ENCODE data around the gene CPSF4. TPM values are rescaled to one million over a fixed set of nuclear protein-coding genes. Genes with fewer than 3 reads are reported as not detected.

Gene CPSF4
- 14.4 TPM for total RNA-seq

DNA sequence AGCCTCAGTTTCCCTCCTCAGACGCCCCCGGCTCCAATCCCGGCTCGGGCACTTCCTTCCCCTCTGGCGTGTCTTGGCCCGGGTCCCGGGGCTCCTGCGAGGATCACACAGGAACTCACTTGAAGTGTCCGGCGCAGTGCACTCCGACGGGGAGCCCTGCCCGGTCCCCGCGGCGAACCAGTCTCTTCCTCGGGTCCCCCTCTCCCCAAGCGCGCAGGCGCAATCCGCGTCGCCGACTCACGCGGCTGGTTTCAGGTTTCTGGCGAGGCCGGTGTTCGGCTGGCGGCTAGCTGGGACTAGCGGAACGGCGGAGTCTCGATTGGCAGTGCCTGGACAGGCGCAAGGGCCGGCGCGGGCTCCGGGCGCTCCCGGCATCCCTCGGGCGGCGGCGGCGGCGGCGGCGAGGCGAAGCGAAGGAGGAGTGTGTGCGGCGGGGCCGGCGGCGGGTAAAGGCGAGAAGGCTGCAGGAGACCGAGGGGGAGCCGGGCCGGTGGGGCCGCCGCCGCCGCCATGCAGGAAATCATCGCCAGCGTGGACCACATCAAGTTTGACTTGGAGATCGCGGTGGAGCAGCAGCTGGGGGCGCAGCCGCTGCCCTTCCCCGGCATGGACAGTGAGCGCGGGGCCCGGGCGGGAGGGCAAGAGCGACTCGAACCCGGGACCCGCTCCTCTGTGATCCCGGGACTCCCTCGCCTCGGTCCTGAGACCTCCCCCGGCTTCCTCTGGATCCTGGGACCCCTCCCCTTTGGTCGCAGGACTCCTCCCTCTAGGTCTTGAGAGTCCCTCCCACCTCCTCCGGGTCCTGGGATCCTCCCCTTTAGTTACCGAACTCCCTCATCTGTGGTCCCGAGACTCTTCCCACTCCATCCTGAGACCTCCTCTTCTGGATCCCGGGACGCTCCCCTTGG lies at the start of gene CPSF4, which contains the start of gene PTCD1:
Gene CPSF4 (plus strand): TSS at position 371 of the 908 bp plus-strand sequence. CDS start 140 bp downstream, at position 511.
Gene PTCD1 (minus strand): TSS at position 226 of the 908 bp plus-strand sequence. CDS start 3,556 bp downstream, outside the sequence.
- DNase-seq (ENCODE audit: low spot score) = peak; percentile 96
- peak; percentile 97 for ATAC-seq

DNA sequence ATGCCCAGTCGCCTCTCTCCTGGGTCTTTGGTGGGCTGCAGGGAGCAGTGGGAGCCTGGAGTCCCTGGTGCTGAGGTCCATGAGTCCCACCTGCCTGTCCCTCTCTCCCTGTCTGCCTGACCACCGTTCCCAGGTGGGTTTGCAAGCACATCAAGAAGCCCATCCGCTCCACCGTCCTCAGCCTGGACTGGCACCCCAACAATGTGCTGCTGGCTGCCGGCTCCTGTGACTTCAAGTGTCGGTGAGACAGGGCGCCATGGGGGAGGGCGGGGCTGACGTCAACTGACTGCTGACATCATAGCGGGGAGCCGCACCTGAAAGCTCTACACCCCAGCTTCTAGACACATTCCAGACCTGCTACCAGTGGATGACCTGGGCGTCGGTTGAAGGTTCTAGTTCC lies 49.0 kb upstream of the CPSF4 start:
- ATAC-seq (no peak), DNase-seq (ENCODE audit: low spot score) (no peak)

DNA sequence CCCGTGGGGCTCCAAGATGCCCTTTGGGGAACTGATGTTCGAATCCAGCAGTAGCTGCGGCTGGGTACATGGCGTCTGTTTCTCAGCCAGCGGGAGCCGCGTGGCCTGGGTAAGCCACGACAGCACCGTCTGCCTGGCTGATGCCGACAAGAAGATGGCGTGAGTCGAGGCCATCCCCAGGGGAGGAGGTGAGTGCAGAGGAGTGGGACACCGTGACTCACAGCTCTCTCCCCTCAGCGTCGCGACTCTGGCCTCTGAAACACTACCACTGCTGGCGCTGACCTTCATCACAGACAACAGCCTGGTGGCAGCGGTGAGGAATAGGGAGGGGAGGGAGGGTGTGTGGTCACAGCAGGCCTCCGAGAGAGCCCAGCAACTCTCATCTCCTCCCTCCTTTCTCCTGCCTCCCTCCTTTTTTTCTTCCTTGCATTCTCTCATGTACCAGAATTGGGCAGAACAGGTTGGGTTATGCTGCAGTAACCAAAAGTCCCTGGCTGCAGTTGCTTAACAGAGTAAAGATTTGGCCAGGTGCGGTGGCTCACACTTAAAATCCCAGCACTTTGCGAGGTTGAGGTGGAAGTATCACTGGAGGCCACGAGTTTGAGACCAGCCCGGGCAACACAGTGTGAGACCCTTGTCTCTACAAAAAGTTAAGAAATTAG lies 47.7 kb upstream of the CPSF4 start:
- DNase-seq (ENCODE audit: low spot score) = no peak
- ATAC-seq = no peak

DNA sequence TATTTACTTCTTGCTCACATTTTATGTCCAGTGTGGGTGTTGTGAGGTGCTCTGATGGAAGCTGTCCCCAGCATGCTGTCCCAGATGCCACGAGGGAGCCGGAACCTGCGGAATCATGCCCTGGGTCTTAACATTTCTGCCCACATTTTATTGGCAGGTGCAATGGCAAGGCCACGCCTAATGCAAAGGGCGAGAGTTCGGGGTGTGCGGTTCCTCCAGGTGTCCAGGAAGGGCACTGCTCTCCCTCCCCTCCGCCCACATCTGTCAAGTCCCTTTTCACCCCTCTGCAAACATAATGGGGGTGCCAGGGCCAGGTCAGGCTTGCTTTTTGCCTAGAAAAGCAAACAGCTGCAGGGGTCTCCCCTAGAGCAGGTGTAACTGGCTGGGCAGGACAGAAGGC lies 46.7 kb upstream of the CPSF4 start:
- ATAC-seq = no peak

GRCh38 chr7:99392659-99393354 lies 45.9 kb upstream of the CPSF4 start:
- peak; percentile 64 for DNase-seq (ENCODE audit: low spot score)
- ATAC-seq = peak; percentile 53

More for the DNA sequence above, 46.7 kb upstream of the CPSF4 start:
- DNase-seq (ENCODE audit: low spot score) = no peak

GRCh38 chr7:99393355-99394187 lies 45.2 kb upstream of the CPSF4 start:
- peak; percentile 2 for ATAC-seq
- no peak for DNase-seq (ENCODE audit: low spot score)

- ATAC-seq (no peak), DNase-seq (ENCODE audit: low spot score) (no peak)
Measured at GRCh38 chr7:99394188-99394502, 44.6 kb upstream of the CPSF4 start.

DNA sequence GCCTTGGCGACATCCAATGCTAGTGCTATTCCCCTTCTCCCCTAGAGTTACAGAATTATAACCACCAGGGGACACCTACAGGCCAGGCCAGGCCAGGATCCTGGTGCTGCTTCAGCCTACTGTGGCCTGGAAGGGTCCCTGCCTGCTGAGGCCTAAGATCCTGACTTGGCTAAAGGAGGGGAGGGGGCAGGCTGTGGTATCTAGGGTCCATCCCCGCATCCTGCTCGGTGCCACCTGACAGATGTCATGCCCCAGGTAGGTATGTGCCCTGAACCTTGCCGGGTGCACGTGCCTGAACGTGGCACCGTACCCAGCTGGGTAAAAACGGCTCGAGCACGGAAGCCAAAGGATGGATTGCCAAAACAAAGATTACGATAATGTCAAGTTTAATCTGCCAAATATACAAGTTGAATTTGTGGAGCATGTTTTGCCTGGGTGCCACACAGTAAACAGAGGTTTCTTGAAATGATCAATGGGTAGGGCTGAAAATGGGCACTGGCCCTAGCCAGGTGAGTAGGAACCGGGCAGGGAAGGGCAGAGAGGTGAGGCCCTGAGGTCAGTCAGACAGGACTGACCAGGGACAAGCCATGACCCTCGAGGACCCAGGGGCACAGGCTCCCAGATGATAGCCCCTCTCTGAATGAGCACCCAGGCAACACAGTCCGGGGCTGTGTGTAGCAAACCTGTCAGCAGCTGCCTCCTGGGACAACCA lies 43.0 kb upstream of the CPSF4 start:
- DNase-seq (ENCODE audit: low spot score) = peak; percentile 89

DNA sequence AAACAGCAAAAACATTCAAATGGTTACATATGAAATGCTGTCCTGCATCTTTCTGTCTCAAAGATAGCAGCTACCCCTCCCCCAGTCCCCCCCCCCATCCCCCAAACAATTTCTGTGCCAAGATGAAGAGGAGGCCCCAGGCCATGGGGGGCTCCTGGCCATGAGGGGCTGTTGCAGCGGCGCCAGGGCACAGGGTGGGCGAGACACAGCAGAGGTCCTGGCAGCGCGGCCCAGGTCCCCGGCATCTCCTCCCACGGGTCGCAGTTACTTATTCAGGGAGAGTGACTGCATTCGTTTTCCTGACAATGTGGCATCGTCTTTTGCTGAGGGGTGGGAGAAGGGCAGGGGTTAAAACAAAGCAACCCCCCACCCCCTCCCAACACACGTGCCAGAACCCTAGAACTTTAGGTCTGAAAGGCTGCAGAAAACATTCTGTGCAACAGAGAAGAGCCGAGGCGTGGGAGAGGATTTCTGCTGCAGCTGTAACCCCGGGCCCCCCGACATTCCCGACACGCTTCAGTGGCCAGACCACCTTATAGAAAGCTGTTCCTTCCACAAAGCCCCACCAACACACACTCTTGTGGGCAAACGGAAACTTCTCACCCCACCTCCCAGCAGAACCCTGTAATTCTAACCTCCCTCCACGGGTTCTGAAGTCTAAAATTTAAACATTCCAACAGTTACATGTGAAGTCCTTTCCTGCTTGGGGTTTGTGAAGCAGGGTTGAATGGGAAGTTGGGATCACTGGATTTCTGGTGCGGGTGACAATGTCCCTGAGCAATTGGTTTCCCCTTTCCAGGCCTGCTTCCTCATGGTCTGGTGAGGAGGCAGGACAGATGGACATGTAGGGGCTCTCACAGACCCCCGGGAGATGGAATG lies 42.1 kb upstream of the CPSF4 start:
- ATAC-seq = no peak
- no peak for DNase-seq (ENCODE audit: low spot score)

More for the DNA sequence above, 43.0 kb upstream of the CPSF4 start:
- ATAC-seq = peak; percentile 81

- ATAC-seq = no peak
- DNase-seq (ENCODE audit: low spot score) = no peak
Measured at GRCh38 chr7:99397297-99397983, 41.3 kb upstream of the CPSF4 start.

DNA sequence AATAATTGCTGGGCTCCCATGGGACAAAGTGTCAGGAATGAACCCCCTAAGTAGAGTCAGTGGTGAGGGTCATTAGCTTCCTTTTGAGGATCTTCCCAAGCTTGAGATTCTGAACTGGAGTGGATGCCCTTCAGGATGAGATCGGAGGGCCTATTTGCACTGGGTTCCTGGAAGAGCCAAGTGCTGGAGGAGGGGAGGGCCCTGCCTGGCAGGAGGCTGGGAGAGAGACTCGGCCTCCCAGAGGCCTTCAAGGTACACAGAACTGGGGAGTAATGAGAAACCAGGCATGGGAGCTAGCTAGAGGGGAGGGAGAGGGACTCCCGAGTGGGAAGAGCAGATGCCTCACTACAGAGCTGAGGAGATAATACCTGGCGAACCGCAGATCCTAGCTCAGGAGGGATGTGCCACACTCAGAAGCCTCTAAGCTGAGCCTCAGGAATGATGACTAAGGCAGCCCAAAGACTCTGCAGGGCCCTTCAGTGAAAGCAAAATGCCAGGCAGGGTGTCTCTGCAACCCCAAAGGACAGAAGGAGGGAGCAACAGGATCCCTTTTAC lies 39.8 kb upstream of the CPSF4 start:
- no peak for ATAC-seq
- DNase-seq (ENCODE audit: low spot score) = no peak

- ATAC-seq = no peak
- no peak for DNase-seq (ENCODE audit: low spot score)
Measured at GRCh38 chr7:99399597-99399996, 39.1 kb upstream of the CPSF4 start.

GRCh38 chr7:99402854-99403253 lies 35.9 kb upstream of the CPSF4 start:
- no peak for ATAC-seq
- no peak for DNase-seq (ENCODE audit: low spot score)

GRCh38 chr7:99403764-99404163 lies 35.0 kb upstream of the CPSF4 start:
- no peak for DNase-seq (ENCODE audit: low spot score)

GRCh38 chr7:99404235-99404976 lies 34.3 kb upstream of the CPSF4 start:
- ATAC-seq (no peak), DNase-seq (ENCODE audit: low spot score) (no peak)

More at GRCh38 chr7:99403764-99404163, 35.0 kb upstream of the CPSF4 start:
- ATAC-seq = no peak

DNA sequence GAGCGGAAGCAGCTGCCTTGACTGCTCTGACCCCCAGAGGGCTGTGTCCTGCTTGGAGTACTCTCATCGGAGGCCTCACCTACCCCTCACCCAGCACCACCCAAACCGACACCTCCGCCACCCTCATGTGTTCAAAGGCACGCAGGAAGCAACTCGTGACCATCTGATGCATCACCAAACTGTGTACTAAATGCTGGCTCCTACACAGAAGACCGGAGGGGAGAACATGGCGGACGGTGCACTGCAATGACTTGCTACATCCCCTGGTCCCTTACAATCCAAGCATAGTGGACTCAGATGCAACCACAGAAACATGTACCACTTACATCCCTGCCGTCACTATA lies 33.8 kb upstream of the CPSF4 start:
- ATAC-seq (no peak), DNase-seq (ENCODE audit: low spot score) (no peak)

- ATAC-seq = no peak
Measured at GRCh38 chr7:99406557-99406956, 32.2 kb upstream of the CPSF4 start.

More at GRCh38 chr7:99406557-99406956, 32.2 kb upstream of the CPSF4 start:
- DNase-seq (ENCODE audit: low spot score) = no peak
